Liver (tissue), 9 donors: Measurements from ENCODE around the gene SURF1. TPM values are rescaled to one million over a fixed set of nuclear protein-coding genes. Genes with fewer than 3 reads are reported as not detected.
"Not testable (repeated sequence)": the region's sequence is repeated elsewhere in the genome, so short reads cannot be mapped to it uniquely, and the experiment has no call there.

Source experiments
- DNase-seq: peaks from one replicate; pipeline ENCODE4 v3.0.0-alpha.2; 2017; ENCODE audit warnings: low spot score
- H3K27ac ChIP-seq, 2 donors: one replicate each; pipeline ENCODE4 v1.7.0; 2013; ENCODE audit warnings: inconsistent platforms in 2 of 2, low read length in 2 of 2, control low read depth in 1 of 2, low read depth in 1 of 2, mild to moderate bottlenecking in 1 of 2
- H3K27me3 ChIP-seq, 4 donors: one replicate each; pipeline versions ENCODE4 v1.6.1 to v1.7.0; 2013; ENCODE audit warnings: low read length in 3 of 4, inconsistent platforms in 1 of 4, mild to moderate bottlenecking in 1 of 4, moderate library complexity in 1 of 4; ENCODE audit not compliant: control insufficient read depth in 4 of 4, insufficient read depth in 4 of 4
- H3K36me3 ChIP-seq, 4 donors: one replicate each; pipeline versions ENCODE4 v1.6.1 to v1.7.0; 2013; ENCODE audit warnings: low read length in 3 of 4, mild to moderate bottlenecking in 3 of 4, low read depth in 1 of 4, moderate library complexity in 1 of 4; ENCODE audit not compliant: control insufficient read depth in 4 of 4, insufficient read depth in 3 of 4
- H3K4me1 ChIP-seq, 4 donors: one replicate each; pipeline versions ENCODE4 v1.6.1 to v1.7.0; 2013; ENCODE audit warnings: low read length in 3 of 4, mild to moderate bottlenecking in 3 of 4, moderate library complexity in 1 of 4; ENCODE audit not compliant: control insufficient read depth in 4 of 4, insufficient read depth in 4 of 4
- H3K4me3 ChIP-seq, 3 donors: one replicate each; pipeline versions ENCODE4 v1.6.1 to v1.7.0; 2013; ENCODE audit warnings: low read length in 3 of 3, control low read depth in 1 of 3, low read depth in 1 of 3, mild to moderate bottlenecking in 1 of 3
- H3K9ac ChIP-seq, 2 donors: one replicate each; pipeline ENCODE4 v1.7.0; 2013; ENCODE audit warnings: low read length in 2 of 2, mild to moderate bottlenecking in 2 of 2, moderate library complexity in 2 of 2, control low read depth in 1 of 2, low read depth in 1 of 2
- H3K9me3 ChIP-seq, 4 donors: one replicate each; pipeline versions ENCODE4 v1.6.1 to v1.7.0; 2013; ENCODE audit warnings: low read length in 3 of 4; ENCODE audit not compliant: control insufficient read depth in 4 of 4
- EGR1 ChIP-seq, 2 donors: IDR thresholded peaks; 2 replicates each; pipeline ENCODE4 v1.6.1; 2016 to 2018; ENCODE audit warnings: antibody characterized with exemption in 2 of 2, low read depth in 2 of 2
- FOXA1 ChIP-seq: IDR thresholded peaks from 2 replicates; pipeline ENCODE4 v1.6.1; 2016; ENCODE audit warnings: antibody characterized with exemption
- FOXA2 ChIP-seq: IDR thresholded peaks from 2 replicates; pipeline ENCODE4 v1.6.1; 2016; ENCODE audit warnings: antibody characterized with exemption
- GABPA ChIP-seq, 2 donors: IDR thresholded peaks in 1 of 2; conservative IDR thresholded peaks in 1 of 2; 2 replicates each; pipeline ENCODE4 v1.6.1; 2016; ENCODE audit warnings: antibody characterized with exemption in 2 of 2, mild to moderate bottlenecking in 1 of 2, moderate library complexity in 1 of 2
- HNF4A ChIP-seq, 2 donors: conservative IDR thresholded peaks; 2 replicates each; pipeline ENCODE4 v1.6.1; 2016; ENCODE audit warnings: antibody characterized with exemption in 2 of 2, mild to moderate bottlenecking in 2 of 2
- HNF4G ChIP-seq: IDR thresholded peaks from 2 replicates; pipeline ENCODE4 v1.6.1; 2016; ENCODE audit warnings: antibody characterized with exemption
- JUND ChIP-seq, 2 donors: IDR thresholded peaks; 2 replicates each; pipeline ENCODE4 v1.6.1; 2016; ENCODE audit warnings: antibody characterized with exemption in 2 of 2
- NR2F2 ChIP-seq: IDR thresholded peaks from 2 replicates; pipeline ENCODE4 v1.6.1; 2016; ENCODE audit warnings: antibody characterized with exemption
- RAD21 ChIP-seq, 2 donors: IDR thresholded peaks; 2 replicates each; pipeline ENCODE4 v1.6.1; 2016; ENCODE audit warnings: antibody characterized with exemption in 2 of 2, mild to moderate bottlenecking in 2 of 2
- RXRA ChIP-seq, 2 donors: IDR thresholded peaks; 2 replicates each; pipeline ENCODE4 v1.6.1; 2017 to 2018; ENCODE audit warnings: antibody characterized with exemption in 2 of 2, mild to moderate bottlenecking in 1 of 2
- SP1 ChIP-seq: IDR thresholded peaks from 2 replicates; pipeline ENCODE4 v1.6.1; 2018; ENCODE audit warnings: antibody characterized with exemption, mild to moderate bottlenecking
- TAF1 ChIP-seq: conservative IDR thresholded peaks from 2 replicates; pipeline ENCODE4 v1.6.1; 2016; ENCODE audit warnings: antibody characterized with exemption, mild to moderate bottlenecking
- YY1 ChIP-seq: IDR thresholded peaks from 2 replicates; pipeline ENCODE4 v1.6.1; 2016; ENCODE audit warnings: antibody characterized with exemption, mild to moderate bottlenecking
- WGBS: extraction: QIAGEN DNeasy Blood & Tissue Kit; methylation state at CpG from one replicate; pipeline ENCODE4 v1.1.7; 2013; 5-methylcytosine and 5-hydroxymethylcytosine counted together
- polyA plus RNA-seq, 2 donors: library from polyadenylated mRNA; stranded (reverse) in 1 of 2; unstranded in 1 of 2; fragments of 200-250 nt in 1 of 2; fragments of >200 nt in 1 of 2; fragmentation: Nextera tagmentation in 1 of 2; extraction: Ambion mirVana in 1 of 2; gene quantifications; one replicate each; pipeline versions ENCODE4 v1.2.1 to v1.2.3, GENCODE V29; 2013 to 2015
- total RNA-seq, 2 donors: library from RNA; depleted of rRNA; stranded (reverse); fragments of >200 nt; gene quantifications; one replicate each; pipeline ENCODE4 v1.2.3, GENCODE V29; 2014
- TF ChIP-seq, protein P1 (sequence below): IDR thresholded peaks from 2 replicates; pipeline ENCODE4 v1.6.1; 2016; ENCODE audit warnings: antibody characterized with exemption
- TF ChIP-seq, protein P2 (sequence below): IDR thresholded peaks from 2 replicates; pipeline ENCODE4 v1.6.1; 2016; ENCODE audit warnings: antibody characterized with exemption
- TF ChIP-seq, protein P3 (sequence below): IDR thresholded peaks from 2 replicates; pipeline ENCODE4 v1.6.1; 2016; ENCODE audit warnings: antibody characterized with exemption, mild to moderate bottlenecking
- TF ChIP-seq, protein P4 (sequence below): fragments of 150-350 bp; IDR thresholded peaks from 2 replicates; pipeline ENCODE4 v1.5.1; 2017; ENCODE audit warnings: improper control_type of control experiment, low read depth, low read length; ENCODE audit not compliant: missing input control
- donor health status: healthy.
- donor health status: healthy.
- donor health status: healthy.
- donor health status: healthy.
- donor health status: healthy.

The SURF1 gene
- total and polyA plus RNA-seq, 4 donors: 20.7 to 106 (median 50.5) TPM

DNA sequence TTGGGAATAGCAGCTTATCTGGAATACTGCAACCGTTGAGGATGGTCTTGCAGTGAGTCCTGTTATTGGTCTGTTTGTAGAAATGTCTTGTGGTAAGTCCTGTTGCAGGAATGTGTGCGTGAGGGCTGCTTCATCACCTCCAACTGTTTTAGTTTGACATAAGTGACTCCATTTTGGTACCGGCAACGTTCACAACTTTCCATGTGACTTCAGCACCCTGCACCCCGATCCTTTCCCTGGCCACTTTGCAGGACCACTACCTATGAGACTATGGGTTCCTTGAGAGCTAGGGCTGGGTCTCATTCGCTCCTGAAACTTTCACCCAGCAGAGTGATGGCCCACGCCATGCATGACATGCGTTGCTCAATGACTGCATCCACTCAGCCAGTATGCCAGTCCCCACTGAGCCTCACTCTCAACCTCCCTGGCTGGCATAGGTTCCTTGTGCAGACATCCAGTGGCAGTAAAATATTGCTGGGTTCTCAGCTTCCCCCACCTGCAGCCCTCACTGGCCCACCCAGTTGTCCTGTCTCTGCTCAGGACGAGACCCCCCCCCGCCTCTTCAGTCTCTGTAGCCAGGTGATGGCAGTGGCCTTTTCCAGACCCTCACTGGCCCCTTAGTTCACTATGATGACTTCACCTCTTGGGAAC is 28.3 kb downstream of the SURF1 start:
- Histone ChIP-seq H3K4me3 (no peak overlapping the region), H3K27ac (no peak overlapping the region), H3K36me3 (peaks cover 15 to 25% (median 19%) of the 10 kb centered on the region in 4 donors), H3K9ac (no peak overlapping the region), H3K27me3 (no peaks in the 10 kb centered on the region), H3K9me3 (no peaks in the 10 kb centered on the region), H3K4me1 (no peaks in the 10 kb centered on the region)
- no peak for DNase-seq
- TF ChIP-seq JUND (IDR thresholded peaks at IDR 0.05) (no peak), HNF4A (conservative IDR thresholded peaks at IDR 0.05) (no peak), FOXA2 (no peak), RXRA (IDR thresholded peaks at IDR 0.05) (no peak), HNF4G (no peak), FOXA1 (no peak), TAF1 (no peak), RAD21 (IDR thresholded peaks at IDR 0.05) (no peak), NR2F2 (no peak), SP1 (no peak), GABPA (IDR thresholded peaks at IDR 0.05 in 1 of 2, conservative IDR thresholded peaks at IDR 0.05 in 1 of 2) (no peak), YY1 (no peak), EGR1 (IDR thresholded peaks at IDR 0.05; ENCODE audit: low read depth in 2 of 2) (no peak)
- TF ChIP-seq, protein P1, sequence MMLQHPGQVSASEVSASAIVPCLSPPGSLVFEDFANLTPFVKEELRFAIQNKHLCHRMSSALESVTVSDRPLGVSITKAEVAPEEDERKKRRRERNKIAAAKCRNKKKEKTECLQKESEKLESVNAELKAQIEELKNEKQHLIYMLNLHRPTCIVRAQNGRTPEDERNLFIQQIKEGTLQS: no peak
- TF ChIP-seq, protein P2, sequence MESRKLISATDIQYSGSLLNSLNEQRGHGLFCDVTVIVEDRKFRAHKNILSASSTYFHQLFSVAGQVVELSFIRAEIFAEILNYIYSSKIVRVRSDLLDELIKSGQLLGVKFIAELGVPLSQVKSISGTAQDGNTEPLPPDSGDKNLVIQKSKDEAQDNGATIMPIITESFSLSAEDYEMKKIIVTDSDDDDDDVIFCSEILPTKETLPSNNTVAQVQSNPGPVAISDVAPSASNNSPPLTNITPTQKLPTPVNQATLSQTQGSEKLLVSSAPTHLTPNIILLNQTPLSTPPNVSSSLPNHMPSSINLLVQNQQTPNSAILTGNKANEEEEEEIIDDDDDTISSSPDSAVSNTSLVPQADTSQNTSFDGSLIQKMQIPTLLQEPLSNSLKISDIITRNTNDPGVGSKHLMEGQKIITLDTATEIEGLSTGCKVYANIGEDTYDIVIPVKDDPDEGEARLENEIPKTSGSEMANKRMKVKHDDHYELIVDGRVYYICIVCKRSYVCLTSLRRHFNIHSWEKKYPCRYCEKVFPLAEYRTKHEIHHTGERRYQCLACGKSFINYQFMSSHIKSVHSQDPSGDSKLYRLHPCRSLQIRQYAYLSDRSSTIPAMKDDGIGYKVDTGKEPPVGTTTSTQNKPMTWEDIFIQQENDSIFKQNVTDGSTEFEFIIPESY: no peak
- TF ChIP-seq, protein P3, sequence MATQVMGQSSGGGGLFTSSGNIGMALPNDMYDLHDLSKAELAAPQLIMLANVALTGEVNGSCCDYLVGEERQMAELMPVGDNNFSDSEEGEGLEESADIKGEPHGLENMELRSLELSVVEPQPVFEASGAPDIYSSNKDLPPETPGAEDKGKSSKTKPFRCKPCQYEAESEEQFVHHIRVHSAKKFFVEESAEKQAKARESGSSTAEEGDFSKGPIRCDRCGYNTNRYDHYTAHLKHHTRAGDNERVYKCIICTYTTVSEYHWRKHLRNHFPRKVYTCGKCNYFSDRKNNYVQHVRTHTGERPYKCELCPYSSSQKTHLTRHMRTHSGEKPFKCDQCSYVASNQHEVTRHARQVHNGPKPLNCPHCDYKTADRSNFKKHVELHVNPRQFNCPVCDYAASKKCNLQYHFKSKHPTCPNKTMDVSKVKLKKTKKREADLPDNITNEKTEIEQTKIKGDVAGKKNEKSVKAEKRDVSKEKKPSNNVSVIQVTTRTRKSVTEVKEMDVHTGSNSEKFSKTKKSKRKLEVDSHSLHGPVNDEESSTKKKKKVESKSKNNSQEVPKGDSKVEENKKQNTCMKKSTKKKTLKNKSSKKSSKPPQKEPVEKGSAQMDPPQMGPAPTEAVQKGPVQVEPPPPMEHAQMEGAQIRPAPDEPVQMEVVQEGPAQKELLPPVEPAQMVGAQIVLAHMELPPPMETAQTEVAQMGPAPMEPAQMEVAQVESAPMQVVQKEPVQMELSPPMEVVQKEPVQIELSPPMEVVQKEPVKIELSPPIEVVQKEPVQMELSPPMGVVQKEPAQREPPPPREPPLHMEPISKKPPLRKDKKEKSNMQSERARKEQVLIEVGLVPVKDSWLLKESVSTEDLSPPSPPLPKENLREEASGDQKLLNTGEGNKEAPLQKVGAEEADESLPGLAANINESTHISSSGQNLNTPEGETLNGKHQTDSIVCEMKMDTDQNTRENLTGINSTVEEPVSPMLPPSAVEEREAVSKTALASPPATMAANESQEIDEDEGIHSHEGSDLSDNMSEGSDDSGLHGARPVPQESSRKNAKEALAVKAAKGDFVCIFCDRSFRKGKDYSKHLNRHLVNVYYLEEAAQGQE: no peak
- TF ChIP-seq, protein P4, sequence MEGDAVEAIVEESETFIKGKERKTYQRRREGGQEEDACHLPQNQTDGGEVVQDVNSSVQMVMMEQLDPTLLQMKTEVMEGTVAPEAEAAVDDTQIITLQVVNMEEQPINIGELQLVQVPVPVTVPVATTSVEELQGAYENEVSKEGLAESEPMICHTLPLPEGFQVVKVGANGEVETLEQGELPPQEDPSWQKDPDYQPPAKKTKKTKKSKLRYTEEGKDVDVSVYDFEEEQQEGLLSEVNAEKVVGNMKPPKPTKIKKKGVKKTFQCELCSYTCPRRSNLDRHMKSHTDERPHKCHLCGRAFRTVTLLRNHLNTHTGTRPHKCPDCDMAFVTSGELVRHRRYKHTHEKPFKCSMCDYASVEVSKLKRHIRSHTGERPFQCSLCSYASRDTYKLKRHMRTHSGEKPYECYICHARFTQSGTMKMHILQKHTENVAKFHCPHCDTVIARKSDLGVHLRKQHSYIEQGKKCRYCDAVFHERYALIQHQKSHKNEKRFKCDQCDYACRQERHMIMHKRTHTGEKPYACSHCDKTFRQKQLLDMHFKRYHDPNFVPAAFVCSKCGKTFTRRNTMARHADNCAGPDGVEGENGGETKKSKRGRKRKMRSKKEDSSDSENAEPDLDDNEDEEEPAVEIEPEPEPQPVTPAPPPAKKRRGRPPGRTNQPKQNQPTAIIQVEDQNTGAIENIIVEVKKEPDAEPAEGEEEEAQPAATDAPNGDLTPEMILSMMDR: no peak
- 93% methylated on average over 10 of the region's 10 CpGs for WGBS

DNA sequence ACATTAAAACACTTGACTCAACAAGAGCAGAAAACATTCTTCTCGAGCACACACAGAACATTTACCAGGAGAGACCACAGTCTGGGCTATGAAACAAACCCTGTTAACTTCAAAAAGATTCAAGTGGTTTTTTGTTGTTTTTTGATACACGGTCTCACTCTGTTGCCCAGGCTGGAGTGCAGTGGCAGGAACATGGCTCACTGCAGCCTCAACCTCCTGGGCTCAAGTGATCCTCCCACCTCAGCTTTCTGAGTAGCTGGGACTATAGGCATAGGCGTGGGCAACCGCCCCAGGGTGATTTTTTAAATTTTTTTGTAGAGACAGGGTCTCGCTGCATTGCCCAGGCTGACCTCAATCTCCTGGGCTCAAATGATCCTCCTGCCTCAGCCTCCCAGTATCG is 29.3 kb downstream of the SURF1 start:
- not testable (repeated sequence) for H3K27me3 ChIP-seq, DNase-seq, H3K9me3 ChIP-seq, H3K4me3 ChIP-seq, H3K4me1 ChIP-seq, H3K27ac ChIP-seq, H3K9ac ChIP-seq
- WGBS: 93% methylated on average over 6 of the region's 6 CpGs
- peaks cover 10 to 16% (median 14%) of the 10 kb centered on the region in 4 donors for H3K36me3 ChIP-seq
